Peyer's patch (tissue), 4 donors: Measurements from ENCODE around the gene HMX1. TPM values are rescaled to one million over a fixed set of nuclear protein-coding genes. Genes with fewer than 3 reads are reported as not detected.
A peak's percentile ranks its signal among the peaks of the same experiment; 100 is the strongest.

ENCODE experiments used
- DNase-seq, 3 donors: peaks; one replicate each; pipeline ENCODE4 v3.0.0-alpha.2; 2017 to 2019
- H3K27ac ChIP-seq, 4 donors: fragments of 200-600 bp; sonication (generic); one replicate each; pipeline ENCODE4 v1.5.1; 2016 to 2019
- H3K27me3 ChIP-seq, 2 donors: fragments of 200-600 bp; sonication (generic); one replicate each; pipeline ENCODE4 v1.5.1; 2019
- H3K36me3 ChIP-seq, 3 donors: fragments of 200-600 bp; sonication (generic); one replicate each; pipeline ENCODE4 v1.5.1; 2016 to 2019
- H3K4me1 ChIP-seq, 4 donors: fragments of 200-600 bp; sonication (generic); one replicate each; pipeline ENCODE4 v1.5.1; 2016 to 2019
- H3K4me3 ChIP-seq, 4 donors: fragments of 200-600 bp; sonication (generic); 1 replicate in 3 of 4; 2 replicates in 1 of 4; pipeline ENCODE4 v1.5.1; 2016 to 2019; ENCODE audit warnings: mild to moderate bottlenecking in 1 of 4
- H3K9me3 ChIP-seq, 4 donors: fragments of 200-600 bp; sonication (generic); one replicate each; pipeline ENCODE4 v1.5.1; 2016 to 2019; ENCODE audit warnings: mild to moderate bottlenecking in 1 of 4
- CTCF ChIP-seq, 6 experiments: fragments of 450-650 bp in 4 of 6; fragments of 200-600 bp in 2 of 6; sonication (generic) in 1 of 6; IDR thresholded peaks; one replicate each; pipeline ENCODE4 v1.5.1; 2017 to 2019; ENCODE audit warnings: antibody characterized with exemption in 6 of 6, mild to moderate bottlenecking in 3 of 6, moderate library complexity in 1 of 6
- POLR2A ChIP-seq, 2 donors: fragments of 450-650 bp; IDR thresholded peaks; one replicate each; pipeline ENCODE4 v1.5.1; 2017; ENCODE audit warnings: antibody characterized with exemption in 2 of 2, mild to moderate bottlenecking in 2 of 2, moderate library complexity in 2 of 2
- total RNA-seq, 4 donors: library from RNA; depleted of rRNA; stranded (reverse); fragments of >200 nt; gene quantifications; one replicate each; pipeline ENCODE4 v1.1.0, GENCODE V29; 2016

Gene HMX1
- total RNA-seq, 4 donors from 2014 or later: not detected

- DNase-seq: no peak
- Histone ChIP-seq H3K27me3 (peaks cover 0 to 19% of the 10 kb centered on the region in 2 donors), H3K4me1 (no peaks in the 10 kb centered on the region), H3K27ac (no peak overlapping the region), H3K36me3 (no peaks in the 10 kb centered on the region), H3K9me3 (peaks cover 0 to 5% (median 2%) of the 10 kb centered on the region in 4 donors), H3K4me3 (no peak overlapping the region)
- TF ChIP-seq CTCF (IDR thresholded peaks at IDR 0.05) (no peak), POLR2A (IDR thresholded peaks at IDR 0.05) (no peak)
These were observed 19.6 kb upstream of the HMX1 start for GRCh38 chr4:8891255-8891645.

- Histone ChIP-seq H3K36me3 (no peaks in the 10 kb centered on the region), H3K27me3 (peaks cover 0 to 14% of the 10 kb centered on the region in 2 donors), H3K4me3 (no peak overlapping the region), H3K4me1 (no peaks in the 10 kb centered on the region), H3K9me3 (peaks cover 0 to 5% (median 2%) of the 10 kb centered on the region in 4 donors), H3K27ac (no peak overlapping the region)
- no peak for DNase-seq
- no peak for TF ChIP-seq CTCF (IDR thresholded peaks at IDR 0.05)
- no peak for TF ChIP-seq POLR2A (IDR thresholded peaks at IDR 0.05)
These were observed 17.2 kb upstream of the HMX1 start for GRCh38 chr4:8888856-8889255.

- H3K27me3 ChIP-seq: no peaks in the 10 kb centered on the region
- DNase-seq: no peak
These were observed 15.2 kb upstream of the HMX1 start for GRCh38 chr4:8886612-8887406.

GRCh38 chr4:8882239-8882638, 10.6 kb upstream of the HMX1 start:
- no peaks in the 10 kb centered on the region for H3K4me1 ChIP-seq
- no peaks in the 10 kb centered on the region for H3K27me3 ChIP-seq
- DNase-seq: no peak
- H3K4me3 ChIP-seq: no peak overlapping the region
- H3K36me3 ChIP-seq: no peaks in the 10 kb centered on the region
- no peak for TF ChIP-seq CTCF (IDR thresholded peaks at IDR 0.05)
- TF ChIP-seq POLR2A (IDR thresholded peaks at IDR 0.05): no peak
- H3K27ac ChIP-seq: no peak overlapping the region
- H3K9me3 ChIP-seq: peaks cover 0 to 5% (median 0%) of the 10 kb centered on the region in 4 donors

More at GRCh38 chr4:8886612-8887406, 15.2 kb upstream of the HMX1 start:
- peaks cover 0 to 5% (median 2%) of the 10 kb centered on the region in 4 donors for H3K9me3 ChIP-seq
- H3K4me1 ChIP-seq: no peaks in the 10 kb centered on the region
- TF ChIP-seq CTCF (IDR thresholded peaks at IDR 0.05) (peak in 2 of 6 experiments; percentile 8 to 12), POLR2A (IDR thresholded peaks at IDR 0.05) (no peak)
- no peak overlapping the region for H3K4me3 ChIP-seq
- H3K36me3 ChIP-seq: no peaks in the 10 kb centered on the region
- H3K27ac ChIP-seq: no peak overlapping the region

- H3K27me3 ChIP-seq: no peaks in the 10 kb centered on the region
- no peak overlapping the region for H3K27ac ChIP-seq
- DNase-seq: no peak
- TF ChIP-seq CTCF (IDR thresholded peaks at IDR 0.05) (no peak), POLR2A (IDR thresholded peaks at IDR 0.05) (no peak)
- no peaks in the 10 kb centered on the region for H3K4me1 ChIP-seq
- no peaks in the 10 kb centered on the region for H3K36me3 ChIP-seq
- no peak overlapping the region for H3K4me3 ChIP-seq
- no peaks in the 10 kb centered on the region for H3K9me3 ChIP-seq
These were observed 9.2 kb upstream of the HMX1 start for GRCh38 chr4:8880851-8881250.
